Central memory CD8-positive, alpha-beta T cell (primary cell): ENCODE data around the gene PAX5.
A peak's percentile ranks its signal among the peaks of the same experiment; 100 is the strongest.

Experiments
- ATAC-seq: fragments of 150-1000 bp; cut with Tn5 transposase; replicated peaks from 2 replicates; pipeline ENCODE4 v1.10.0; 2022; ENCODE audit warnings: mild to moderate bottlenecking, moderate FRiP score, moderate number of reproducible peaks; ENCODE audit not compliant: poor library complexity, severe bottlenecking; ENCODE audit errors: extremely low read depth
- DNase-seq, 2 donors: peaks; one replicate each; pipeline ENCODE4 v3.0.0; 2021; ENCODE audit warnings: low spot score in 2 of 2
- H3K27ac Mint-ChIP-seq: one replicate; pipeline ENCODE4 v1.8.0; 2022; ENCODE audit warnings: low read depth, mild to moderate bottlenecking, moderate library complexity, mixed read lengths
- H3K27me3 Mint-ChIP-seq: one replicate; pipeline ENCODE4 v1.8.0; 2022; ENCODE audit warnings: mixed read lengths
- H3K36me3 Mint-ChIP-seq: one replicate; pipeline ENCODE4 v1.8.0; 2022; ENCODE audit warnings: mild to moderate bottlenecking, moderate library complexity, mixed read lengths; ENCODE audit not compliant: insufficient read depth
- H3K4me1 Mint-ChIP-seq: one replicate; pipeline ENCODE4 v1.8.0; 2022; ENCODE audit warnings: mixed read lengths
- H3K4me3 Mint-ChIP-seq: one replicate; pipeline ENCODE4 v1.8.0; 2022; ENCODE audit warnings: mild to moderate bottlenecking, moderate library complexity, mixed read lengths
- H3K9me3 Mint-ChIP-seq: one replicate; pipeline ENCODE4 v1.8.0; 2022; ENCODE audit warnings: mixed read lengths

The PAX5 gene

DNA sequence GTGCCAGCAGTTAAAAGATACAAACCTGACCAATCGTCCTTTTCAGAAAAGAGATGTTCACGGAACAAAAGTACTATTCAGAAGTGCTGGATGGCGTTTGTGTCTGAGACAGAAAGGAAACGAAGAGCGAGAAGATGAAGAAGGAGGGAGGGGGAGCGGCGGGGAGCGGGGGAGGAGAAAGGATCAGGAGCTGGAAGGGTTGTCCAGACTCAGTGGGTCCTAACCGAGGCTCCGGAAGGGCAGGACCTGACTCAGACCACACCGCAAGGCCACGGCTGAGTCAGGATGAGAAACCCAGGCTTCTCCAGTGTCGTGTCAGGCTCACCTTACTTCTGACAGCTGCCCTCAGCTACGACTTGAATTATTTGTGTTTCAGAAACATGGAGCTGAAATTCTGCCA lies 46.2 kb downstream of the PAX5 start:
- no peak overlapping the region for H3K27ac Mint-ChIP-seq
- H3K4me1 Mint-ChIP-seq, result peaks cover 4% of the 10 kb centered on the region
- H3K36me3 Mint-ChIP-seq, result peaks cover 6% of the 10 kb centered on the region
- peaks cover 89% of the 10 kb centered on the region for H3K27me3 Mint-ChIP-seq
- DNase-seq (no peak), ATAC-seq (no peak)
- peaks cover 14% of the 10 kb centered on the region for H3K9me3 Mint-ChIP-seq
- H3K4me3 Mint-ChIP-seq, result no peak overlapping the region

DNA sequence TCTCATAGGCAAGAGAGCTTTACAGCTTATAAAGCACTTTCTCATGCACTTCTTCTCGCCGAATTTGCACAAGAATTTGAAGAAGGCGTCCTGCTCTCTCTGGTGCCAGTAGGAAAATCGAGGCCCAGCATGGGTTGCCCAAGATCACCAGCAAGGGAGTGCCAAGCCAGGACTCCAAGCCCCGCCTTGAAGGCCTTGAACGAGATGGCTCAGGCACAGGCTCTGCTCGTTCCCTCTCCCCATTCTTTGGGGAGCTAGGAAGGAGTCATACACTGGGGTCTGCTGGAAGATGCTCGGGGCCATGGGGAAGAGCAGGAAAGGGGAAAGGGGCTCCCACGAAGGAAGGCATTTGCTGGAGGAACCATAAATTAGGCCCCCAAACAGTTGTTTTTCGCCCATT lies 46.7 kb downstream of the PAX5 start:
- Mint-ChIP-seq H3K4me3 (no peak overlapping the region), H3K9me3 (peaks cover 14% of the 10 kb centered on the region), H3K4me1 (peaks cover 4% of the 10 kb centered on the region), H3K36me3 (peaks cover 6% of the 10 kb centered on the region), H3K27ac (no peak overlapping the region), H3K27me3 (peaks cover 92% of the 10 kb centered on the region)
- no peak for DNase-seq
- no peak for ATAC-seq

DNA sequence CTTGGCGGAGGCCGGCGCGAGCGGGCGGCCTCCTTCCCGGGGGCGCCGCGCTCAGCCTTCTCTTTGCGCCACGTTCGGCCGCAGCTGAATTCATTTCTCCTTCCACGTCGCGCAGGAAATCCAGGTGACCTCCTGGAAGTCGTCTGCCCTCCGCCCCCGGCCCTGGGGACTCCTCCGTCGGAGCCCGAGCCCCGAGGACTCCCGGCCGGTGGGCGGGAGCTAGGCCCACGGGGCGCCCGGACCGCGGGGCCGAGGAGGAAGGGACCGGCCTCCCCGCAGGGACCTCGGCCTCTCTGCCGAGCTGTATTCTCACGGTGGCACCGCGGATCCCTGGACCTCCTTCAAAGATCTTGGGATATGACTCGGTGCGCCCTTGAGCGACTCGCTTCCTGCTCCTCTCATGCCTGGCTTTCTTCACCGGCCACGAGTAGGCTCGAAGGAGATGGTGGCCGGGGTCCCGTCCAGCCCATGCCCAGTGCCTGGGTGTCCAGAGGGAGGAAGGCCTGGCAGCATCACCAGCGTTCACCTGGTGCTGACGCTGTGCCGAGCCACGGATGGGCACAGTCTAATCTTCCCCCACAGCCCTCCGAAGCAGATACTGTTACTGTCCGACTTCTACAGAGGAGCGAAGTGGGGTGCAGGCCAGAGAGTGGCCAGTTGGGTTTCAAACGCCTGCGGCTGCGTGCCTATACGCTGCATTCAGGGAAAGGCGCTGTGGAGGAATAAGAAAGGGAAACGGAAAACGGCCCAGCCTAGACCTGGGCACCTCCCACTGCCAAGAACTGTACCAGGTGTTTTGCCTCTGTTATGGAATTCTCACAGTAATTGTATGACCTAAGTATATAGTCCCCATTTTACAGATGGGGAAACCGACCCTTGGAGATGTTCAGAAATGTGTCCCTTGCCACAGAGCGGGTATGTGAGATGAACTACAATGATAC lies 47.3 kb downstream of the PAX5 start:
- H3K36me3 Mint-ChIP-seq, result peaks cover 5% of the 10 kb centered on the region
- H3K4me1 Mint-ChIP-seq, result peaks cover 4% of the 10 kb centered on the region
- peak overlapping the region; percentile 62 for H3K27ac Mint-ChIP-seq
- ATAC-seq (no peak), DNase-seq (no peak)
- peaks cover 92% of the 10 kb centered on the region for H3K27me3 Mint-ChIP-seq
- H3K4me3 Mint-ChIP-seq, result no peak overlapping the region
- peaks cover 10% of the 10 kb centered on the region for H3K9me3 Mint-ChIP-seq

DNA sequence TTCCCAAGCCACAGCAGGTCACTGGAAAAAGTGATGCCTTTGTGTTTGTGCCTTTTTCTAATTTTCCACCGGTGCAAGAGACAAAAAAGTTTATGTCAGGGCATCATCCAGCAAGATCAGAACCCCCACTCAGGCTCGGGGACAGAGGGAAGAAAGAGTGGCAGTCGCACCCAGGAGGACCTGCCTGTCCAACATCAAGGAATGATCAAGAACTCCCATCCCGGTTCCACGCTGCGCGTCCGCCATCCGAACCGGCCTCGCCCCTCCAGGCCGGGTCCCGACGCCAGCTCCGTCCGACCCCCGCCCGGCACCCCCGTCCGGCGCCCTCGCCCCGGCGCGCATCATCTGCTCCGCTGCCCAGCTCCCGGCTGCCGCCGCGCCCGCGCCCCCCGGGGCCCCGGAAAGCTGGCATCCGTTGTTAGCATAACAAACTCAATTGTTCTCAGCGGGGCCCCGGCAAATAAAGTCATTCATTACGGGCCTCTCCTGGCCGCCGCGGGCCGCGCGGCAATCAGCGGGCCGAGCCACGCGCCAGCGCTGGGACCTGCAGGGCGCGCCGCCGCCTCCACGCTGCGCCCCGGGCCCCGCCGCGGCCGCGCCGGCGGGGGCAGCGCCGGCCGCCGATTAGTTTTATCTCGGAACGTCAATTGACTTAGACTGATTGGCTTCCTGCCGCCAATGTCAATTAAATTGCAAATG lies 48.1 kb downstream of the PAX5 start:
- peaks cover 94% of the 10 kb centered on the region for H3K27me3 Mint-ChIP-seq
- DNase-seq, result no peak

DNA sequence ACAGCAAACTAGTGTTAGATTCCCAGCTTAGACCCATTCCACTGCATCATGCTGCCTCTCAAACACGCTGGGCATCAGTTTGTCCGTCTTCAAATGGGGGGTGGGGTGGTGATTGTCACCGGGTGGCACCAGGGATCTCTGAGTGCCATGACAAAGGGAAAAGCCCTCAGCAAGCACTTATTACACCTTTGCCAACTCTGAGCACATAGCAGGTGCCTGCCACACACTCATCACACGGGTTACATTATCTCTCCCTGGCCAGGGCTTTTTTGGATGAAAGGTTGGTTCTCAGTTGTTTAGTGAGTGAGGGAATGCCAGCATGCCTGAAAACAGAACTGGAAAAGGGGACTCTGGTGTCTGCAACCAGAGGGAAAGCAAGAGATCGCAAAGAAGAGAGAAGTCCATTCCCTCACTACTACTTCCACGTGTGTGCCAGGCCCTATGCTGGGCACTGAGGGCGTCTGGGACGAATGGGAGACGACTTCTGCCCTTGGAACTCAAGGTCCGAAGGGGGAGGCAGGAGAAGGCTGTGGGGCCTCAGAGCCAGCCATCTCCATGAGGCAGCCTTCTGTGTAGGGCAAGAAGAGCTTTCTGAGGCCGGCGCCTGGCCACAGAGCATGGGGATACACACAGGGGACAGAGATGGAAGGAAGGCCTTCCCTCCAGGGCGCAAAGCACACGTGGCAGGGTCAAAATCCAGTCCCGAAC lies 48.9 kb downstream of the PAX5 start:
- Mint-ChIP-seq H3K4me1 (peaks cover 4% of the 10 kb centered on the region), H3K27ac (no peak overlapping the region), H3K27me3 (peaks cover 94% of the 10 kb centered on the region), H3K4me3 (peak overlapping the region; percentile 37), H3K36me3 (peaks cover 5% of the 10 kb centered on the region), H3K9me3 (peaks cover 4% of the 10 kb centered on the region)
- no peak for DNase-seq
- no peak for ATAC-seq

More for the DNA sequence above, 48.1 kb downstream of the PAX5 start:
- H3K36me3 Mint-ChIP-seq, result peaks cover 5% of the 10 kb centered on the region
- H3K4me1 Mint-ChIP-seq, result peaks cover 4% of the 10 kb centered on the region
- no peak overlapping the region for H3K27ac Mint-ChIP-seq
- H3K4me3 Mint-ChIP-seq, result peak overlapping the region; percentile 37
- ATAC-seq, result no peak
- H3K9me3 Mint-ChIP-seq, result peaks cover 6% of the 10 kb centered on the region

DNA sequence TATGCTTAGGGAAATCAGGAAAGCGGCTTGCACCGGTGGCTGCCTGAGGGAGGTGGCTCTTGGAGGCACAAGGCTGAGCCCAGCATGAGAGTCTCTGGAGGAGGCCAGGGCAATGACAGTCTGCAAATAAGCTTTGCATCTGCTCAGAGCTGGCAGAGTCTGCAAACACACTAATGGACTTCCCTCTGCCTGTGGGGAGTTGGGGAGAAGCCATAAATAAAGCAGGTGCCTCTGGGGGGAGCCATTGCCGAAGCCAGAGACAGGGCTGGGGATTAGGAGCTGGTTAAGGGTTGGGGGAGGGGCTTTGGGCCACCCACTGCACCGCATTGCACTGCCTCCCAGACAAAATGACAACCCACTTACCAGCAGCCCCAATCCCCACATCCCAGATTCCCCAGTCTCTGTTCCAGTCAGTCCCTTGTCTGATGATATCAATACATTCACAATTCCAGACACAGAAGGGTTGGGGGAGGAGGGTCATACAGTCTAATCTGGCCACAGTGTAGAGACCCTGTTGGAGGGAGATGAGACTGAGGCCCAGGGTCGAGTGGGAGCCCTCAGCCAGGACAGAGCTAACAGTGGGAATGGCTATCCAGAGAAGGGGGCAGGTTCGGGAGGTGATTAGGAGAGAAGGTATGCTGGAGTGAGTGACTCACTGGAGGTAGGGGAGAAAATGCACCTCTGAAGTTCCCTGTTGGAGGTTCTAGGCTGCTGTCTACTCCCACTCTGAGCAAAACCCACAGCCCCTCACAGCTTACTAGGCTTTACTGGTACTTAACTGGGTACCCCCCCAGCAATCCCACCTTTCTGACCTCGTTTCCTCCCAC lies 53.7 kb downstream of the PAX5 start:
- DNase-seq (no peak), ATAC-seq (no peak)
- no peak overlapping the region for H3K4me3 Mint-ChIP-seq
- no peaks in the 10 kb centered on the region for H3K9me3 Mint-ChIP-seq
- H3K27me3 Mint-ChIP-seq, result peaks cover 82% of the 10 kb centered on the region
- H3K36me3 Mint-ChIP-seq, result peaks cover 1% of the 10 kb centered on the region
- no peaks in the 10 kb centered on the region for H3K4me1 Mint-ChIP-seq
- H3K27ac Mint-ChIP-seq, result no peak overlapping the region

DNA sequence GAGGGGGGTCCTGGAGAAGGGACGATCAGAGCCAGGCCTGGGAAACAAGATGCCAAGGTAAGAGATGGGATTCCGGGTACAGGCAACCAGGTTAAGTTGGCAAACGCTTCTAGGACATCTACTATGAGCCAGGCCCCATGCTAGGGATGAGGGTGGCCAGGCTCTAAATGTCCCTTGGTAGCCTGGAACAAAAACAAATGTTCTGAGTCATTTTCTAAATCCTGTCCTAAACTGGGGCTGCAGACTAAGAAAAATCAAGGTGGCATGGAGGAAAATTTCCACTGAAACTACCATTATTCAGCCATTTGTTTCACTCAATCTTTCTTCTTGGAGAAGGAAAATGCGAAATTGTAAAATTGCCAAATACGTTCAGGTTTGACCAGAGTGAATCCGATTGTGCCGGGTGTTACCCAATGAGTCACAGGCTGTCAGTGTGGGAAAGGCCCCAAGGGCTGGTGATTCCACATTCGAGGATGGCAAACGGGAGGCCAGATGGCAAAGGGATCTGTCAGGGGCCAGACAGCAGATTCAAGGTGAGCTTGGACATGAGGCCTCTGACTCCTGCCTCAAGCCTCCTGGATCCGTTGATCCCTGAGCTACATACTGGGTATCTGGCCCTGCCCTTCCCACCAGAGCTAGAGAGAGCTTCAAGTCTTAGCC lies 57.6 kb downstream of the PAX5 start:
- no peak for DNase-seq
- Mint-ChIP-seq H3K36me3 (no peaks in the 10 kb centered on the region), H3K27ac (no peak overlapping the region)

DNA sequence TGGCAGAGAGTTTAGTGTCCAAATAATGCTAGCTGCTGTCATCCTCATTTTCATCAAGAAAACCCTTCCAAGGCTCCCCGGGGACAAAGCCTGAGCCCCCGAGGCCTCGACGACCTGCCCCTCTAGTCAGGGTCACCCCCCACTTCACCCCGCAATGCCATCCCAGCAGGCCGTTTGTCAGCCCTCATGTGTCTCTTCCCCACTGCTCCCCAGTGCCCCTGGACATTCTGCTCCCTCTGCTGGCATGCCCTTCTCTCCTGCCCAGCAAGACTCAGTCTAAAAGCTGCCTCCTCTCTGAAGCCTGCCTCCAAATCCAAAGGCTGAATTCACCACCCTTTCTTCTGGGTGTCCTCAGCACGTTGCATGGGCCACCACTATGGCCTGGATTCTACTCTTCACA lies 59.3 kb downstream of the PAX5 start:
- H3K4me3 Mint-ChIP-seq, result no peak overlapping the region
- H3K27ac Mint-ChIP-seq, result no peak overlapping the region
- no peaks in the 10 kb centered on the region for H3K9me3 Mint-ChIP-seq
- ATAC-seq, result no peak
- H3K27me3 Mint-ChIP-seq, result peaks cover 36% of the 10 kb centered on the region
- no peak for DNase-seq
- no peaks in the 10 kb centered on the region for H3K36me3 Mint-ChIP-seq
- no peaks in the 10 kb centered on the region for H3K4me1 Mint-ChIP-seq

More for the DNA sequence above, 57.6 kb downstream of the PAX5 start:
- Mint-ChIP-seq H3K27me3 (peaks cover 54% of the 10 kb centered on the region), H3K4me1 (no peaks in the 10 kb centered on the region), H3K9me3 (no peaks in the 10 kb centered on the region), H3K4me3 (no peak overlapping the region)
- ATAC-seq, result no peak

DNA sequence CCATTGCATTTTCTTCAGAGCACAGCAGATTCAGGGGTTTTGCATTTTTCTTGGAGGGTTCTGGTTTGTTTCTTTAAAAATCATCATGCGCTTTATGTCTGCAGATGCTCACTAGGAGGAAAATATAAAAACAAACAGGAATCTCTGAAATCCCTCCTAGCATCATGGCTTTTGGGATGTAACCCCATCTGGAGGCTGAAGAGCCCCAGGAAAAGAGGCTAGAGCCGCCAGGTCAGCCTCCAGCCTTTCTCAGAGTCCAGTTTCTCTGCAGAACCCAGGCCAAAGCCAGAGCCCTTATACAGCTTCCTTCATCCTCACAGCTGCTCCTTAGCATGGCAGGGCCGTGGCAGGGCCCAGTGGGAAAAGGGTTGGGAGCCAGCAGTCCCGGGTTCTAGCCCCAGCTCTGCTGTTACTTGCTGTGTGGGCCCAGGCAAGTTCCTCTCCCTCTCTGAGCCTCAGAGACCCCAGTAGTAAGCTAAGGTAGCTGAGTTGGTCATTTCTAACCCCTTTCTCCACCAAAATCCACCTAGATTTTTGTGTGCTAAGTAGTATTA lies 62.1 kb downstream of the PAX5 start:
- H3K9me3 Mint-ChIP-seq, result no peaks in the 10 kb centered on the region
- no peak for ATAC-seq
- H3K4me1 Mint-ChIP-seq, result no peaks in the 10 kb centered on the region
- no peaks in the 10 kb centered on the region for H3K36me3 Mint-ChIP-seq
- H3K27ac Mint-ChIP-seq, result no peak overlapping the region
- H3K27me3 Mint-ChIP-seq, result peaks cover 27% of the 10 kb centered on the region
- DNase-seq, result no peak
- H3K4me3 Mint-ChIP-seq, result no peak overlapping the region

DNA sequence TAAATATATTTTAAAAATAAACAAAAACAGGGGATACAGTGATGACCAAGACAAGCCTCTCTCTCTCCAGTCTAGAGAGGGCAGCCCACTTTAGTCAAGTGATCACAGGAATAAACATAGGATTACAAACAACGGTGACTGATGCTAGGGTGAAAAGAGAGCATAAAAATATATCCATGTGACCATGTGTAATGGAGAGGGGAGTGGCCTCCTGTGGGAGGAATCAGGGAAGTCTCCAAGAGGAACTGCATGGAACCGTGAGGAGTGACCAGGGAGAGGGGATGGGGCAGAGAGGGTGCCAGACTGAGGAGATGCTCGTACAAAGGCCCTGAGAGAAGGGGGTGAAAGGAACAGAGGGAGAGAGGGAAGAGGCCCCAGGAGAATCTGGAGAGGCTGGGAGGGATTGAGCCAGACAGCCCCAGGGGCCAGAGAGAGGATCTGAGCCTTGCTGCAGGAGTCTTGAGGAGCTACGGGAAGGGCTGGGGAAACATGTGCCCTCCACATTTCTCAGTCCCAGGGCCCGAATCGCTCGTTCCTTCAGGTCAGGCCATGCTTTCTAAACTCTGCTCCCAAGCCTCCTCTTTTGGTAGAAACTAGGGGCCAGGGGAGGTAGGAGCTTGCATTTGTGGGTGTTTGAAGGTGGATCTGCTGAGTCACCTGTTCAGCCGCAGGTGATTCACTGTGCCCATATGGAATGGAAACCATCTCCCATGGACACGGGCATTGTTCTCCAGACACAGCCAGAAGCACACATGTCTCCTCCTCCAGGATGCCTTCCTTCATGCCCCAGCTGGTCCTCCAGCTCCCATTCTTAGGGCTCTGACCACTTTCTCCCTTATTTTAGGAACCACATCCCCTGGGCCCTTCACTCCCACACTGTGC lies 63.8 kb downstream of the PAX5 start:
- Mint-ChIP-seq H3K36me3 (no peaks in the 10 kb centered on the region), H3K4me1 (no peaks in the 10 kb centered on the region), H3K4me3 (no peak overlapping the region), H3K27me3 (peaks cover 10% of the 10 kb centered on the region), H3K9me3 (no peaks in the 10 kb centered on the region), H3K27ac (no peak overlapping the region)
- DNase-seq, result no peak
- ATAC-seq, result no peak
